Kidney (tissue), 14 donors: ENCODE data around the gene TGM1. TPM values are rescaled to one million over a fixed set of nuclear protein-coding genes. Genes with fewer than 3 reads are reported as not detected.

Experiments used
- DNase-seq, 5 donors: peaks; one replicate each; pipeline ENCODE4 v3.0.0-alpha.2; 2013 to 2020
- FAIRE-seq: peaks from 2 replicates; lab custom pipeline; 2012; peaks lifted over from hg19 to GRCh38; lab: Jason Lieb, UNC
- H3K27ac ChIP-seq, 2 donors: one replicate each; pipeline ENCODE4 v1.7.0; 2013; ENCODE audit warnings: low read depth in 2 of 2, low read length in 2 of 2, inconsistent platforms in 1 of 2
- H3K27me3 ChIP-seq: one replicate; pipeline ENCODE4 v1.7.1; 2013; ENCODE audit warnings: low read length, inconsistent platforms; ENCODE audit not compliant: control insufficient read depth, insufficient read depth
- H3K36me3 ChIP-seq, 3 donors: one replicate each; pipeline versions ENCODE4 v1.7.0 to v1.7.1; 2013; ENCODE audit warnings: low read length in 3 of 3, control low read depth in 1 of 3, inconsistent platforms in 1 of 3; ENCODE audit not compliant: insufficient read depth in 3 of 3, control insufficient read depth in 2 of 3
- H3K4me1 ChIP-seq, 3 donors: one replicate each; pipeline versions ENCODE4 v1.7.0 to v1.7.1; 2013; ENCODE audit warnings: low read length in 3 of 3, inconsistent platforms in 1 of 3, low read depth in 1 of 3; ENCODE audit not compliant: control insufficient read depth in 2 of 3, insufficient read depth in 2 of 3
- H3K4me3 ChIP-seq, 3 donors: one replicate each; pipeline versions ENCODE4 v1.7.0 to v1.8.1; 2013; ENCODE audit warnings: low read length in 3 of 3, control low read depth in 1 of 3, inconsistent platforms in 1 of 3
- H3K9ac ChIP-seq, 3 donors: one replicate each; pipeline versions ENCODE4 v1.7.0 to v1.7.1; 2013; ENCODE audit warnings: low read length in 3 of 3, control low read depth in 1 of 3, inconsistent platforms in 1 of 3
- H3K9me3 ChIP-seq, 3 donors: one replicate each; pipeline versions ENCODE4 v1.7.0 to v1.7.1; 2013; ENCODE audit warnings: low read length in 3 of 3, control low read depth in 1 of 3, inconsistent platforms in 1 of 3; ENCODE audit not compliant: control insufficient read depth in 2 of 3, insufficient read depth in 1 of 3
- CTCF ChIP-seq: IDR thresholded peaks from 3 replicates; pipeline ENCODE4 v1.5.1; 2012; ENCODE audit warnings: mild to moderate bottlenecking, moderate library complexity, borderline replicate concordance; ENCODE audit not compliant: insufficient read depth; ENCODE audit errors: extremely low read depth
- intact Hi-C: fragments of 100-400 bp; cut with DNase I; formaldehyde crosslinking; loops from one replicate; pipeline ENCODE4 v1.11.1; 2022
- polyA plus RNA-seq: library from polyadenylated mRNA; stranded (reverse); fragments of 350-450 nt; fragmentation: Illumina TruSeq; extraction: RNeasy Lipid Tissue Mini Kit (QIAGEN cat#74804); gene quantifications from one replicate; pipeline ENCODE4 v1.2.3, GENCODE V29; 2014; ENCODE audit warnings: low read depth, low replicate concordance; ENCODE audit not compliant: insufficient read depth
- total RNA-seq: library from RNA; stranded (reverse); fragmentation: NEBNext Ultra II Directional; extraction: Animal tissue kit (Norgen Biotek cat#: 25700); gene quantifications from one replicate; pipeline ENCODE4 v1.2.1, GENCODE V29; 2021
- donor health status: control.
- donor health status: control.
- donor health status: control.
- donor health status: control.
- donor health status: control.
- donor health status: DM: yes; HTN: yes; CAD: no.
- donor health status: Normal renal cell carcinoma (clear cell type).

The TGM1 gene
- total and polyA plus RNA-seq, 2 donors from 2014 or later = 4.5 to 13.1 TPM

DNA sequence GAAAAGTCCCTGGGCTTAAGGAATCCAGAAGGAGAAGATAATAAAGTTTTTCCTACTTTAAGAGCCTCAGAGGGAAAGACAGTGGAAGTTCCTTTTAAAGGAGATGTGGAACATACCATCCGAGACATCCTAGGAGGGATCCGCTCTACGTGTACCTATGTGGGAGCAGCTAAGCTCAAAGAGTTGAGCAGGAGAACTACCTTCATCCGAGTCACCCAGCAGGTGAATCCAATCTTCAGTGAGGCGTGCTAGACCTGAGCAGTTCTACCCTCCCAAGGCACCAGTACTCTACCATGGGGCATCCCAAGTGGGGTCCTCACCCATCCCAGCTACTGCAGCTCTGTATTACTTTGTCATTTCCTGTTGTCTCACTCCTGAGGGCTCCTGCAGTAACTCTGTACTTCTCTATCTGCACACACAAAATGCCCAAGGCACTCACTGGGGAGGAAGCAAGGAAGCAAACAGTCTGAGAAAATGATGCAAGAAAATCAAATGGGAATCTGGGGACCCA is 24.4 kb downstream of the TGM1 start:
- Histone ChIP-seq H3K9ac (no peak overlapping the region), H3K27ac (no peak overlapping the region), H3K4me3 (no peak overlapping the region), H3K9me3 (no peaks in the 10 kb centered on the region), H3K36me3 (peaks cover 8 to 49% (median 42%) of the 10 kb centered on the region in 3 donors), H3K27me3 (no peaks in the 10 kb centered on the region), H3K4me1 (peaks cover 0 to 33% (median 20%) of the 10 kb centered on the region in 3 donors)
- FAIRE-seq = no peak
- intact Hi-C loops = no loop called here
- no peak for DNase-seq
- TF ChIP-seq CTCF = no peak

- peaks cover 8 to 49% (median 42%) of the 10 kb centered on the region in 3 donors for H3K36me3 ChIP-seq
- H3K4me1 ChIP-seq = peaks cover 0 to 34% (median 22%) of the 10 kb centered on the region in 3 donors
- intact Hi-C loops = no loop called here
- no peak for FAIRE-seq
- no peak overlapping the region for H3K9ac ChIP-seq
- no peak overlapping the region for H3K27ac ChIP-seq
- H3K4me3 ChIP-seq = no peak overlapping the region
- TF ChIP-seq CTCF = no peak
- DNase-seq = no peak
- H3K9me3 ChIP-seq = no peaks in the 10 kb centered on the region
- H3K27me3 ChIP-seq = no peaks in the 10 kb centered on the region
Observed at GRCh38 chr14:24238123-24238522, 24.9 kb downstream of the TGM1 start.

DNA sequence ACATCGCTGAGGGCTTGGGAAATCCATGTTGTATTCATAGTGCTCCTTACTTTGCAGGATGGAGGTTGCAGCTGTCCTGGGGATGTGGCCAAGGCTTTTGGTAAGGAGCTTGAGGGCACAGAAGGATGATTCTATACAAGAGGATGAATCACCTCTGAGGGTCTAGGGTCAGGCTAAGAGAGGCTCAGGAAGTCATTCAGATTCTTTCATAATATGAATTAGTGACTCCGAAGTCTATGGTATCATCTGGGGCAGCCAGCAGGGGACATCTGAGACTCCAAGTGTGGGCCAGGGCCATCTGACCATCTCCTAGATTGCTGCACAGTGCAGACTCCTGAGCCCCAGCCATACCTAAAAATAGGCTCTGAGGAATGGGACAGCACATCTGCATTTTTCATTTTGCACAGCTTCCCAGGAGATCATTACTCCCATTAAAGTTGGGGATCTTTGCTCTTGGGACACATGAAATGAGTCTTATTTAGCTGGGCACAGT is 25.5 kb downstream of the TGM1 start:
- Histone ChIP-seq H3K9ac (no peak overlapping the region), H3K9me3 (no peaks in the 10 kb centered on the region), H3K27me3 (no peaks in the 10 kb centered on the region), H3K36me3 (peaks cover 8 to 49% (median 42%) of the 10 kb centered on the region in 3 donors), H3K27ac (no peak overlapping the region), H3K4me1 (peaks cover 0 to 38% (median 22%) of the 10 kb centered on the region in 3 donors), H3K4me3 (no peak overlapping the region)
- DNase-seq (no peak), FAIRE-seq (no peak)
- TF ChIP-seq CTCF = no peak
- intact Hi-C loops = no loop called here
